ENCODE measurements around the gene PSMA8.
"Not testable (repeated sequence)": the region's sequence is repeated elsewhere in the genome, so short reads cannot be mapped to it uniquely, and the experiment has no call there.

Gene PSMA8

GRCh38 chr18:26192233-26192632 lies 58.6 kb downstream of the PSMA8 start:
- Histone ChIP-seq H3K9me3 (ENCODE audit: insufficient read depth, low read depth, low read length) (no peaks in the 10 kb centered on the region), H3K4me1 (ENCODE audit: control insufficient read depth in 1 of 2, insufficient read depth in 2 of 2, low read length in 2 of 2) (no peaks in the 10 kb centered on the region), H4K12ac (ENCODE audit: low read depth, low read length) (no peak overlapping the region), H3K23ac (ENCODE audit: low read length) (no peak overlapping the region), H3K4me3 (ENCODE audit: low read depth, low read length) (no peak overlapping the region), H4K8ac (ENCODE audit: low read depth, low read length) (no peak overlapping the region), H2BK12ac (ENCODE audit: low read length) (no peak overlapping the region), H3K4ac (ENCODE audit: low read depth, low read length) (no peak overlapping the region), H2AFZ (ENCODE audit: insufficient read depth, low read length, poor library complexity) (no peak overlapping the region), H3K9ac (ENCODE audit: low read length) (no peak overlapping the region), H3K18ac (ENCODE audit: low read length) (no peak overlapping the region), H2BK5ac (ENCODE audit: low read depth, low read length, poor library complexity) (no peak overlapping the region), H3K27me3 (ENCODE audit: insufficient read depth, low read length) (no peaks in the 10 kb centered on the region), H3K14ac (ENCODE audit: low read length) (no peak overlapping the region), H4K91ac (ENCODE audit: low read depth, low read length) (no peak overlapping the region), H3K4me2 (ENCODE audit: low read length) (no peak overlapping the region), H3K27ac (ENCODE audit: low read depth, low read length) (no peak overlapping the region), H3K36me3 (ENCODE audit: control insufficient read depth in 1 of 2, insufficient read depth in 2 of 2, low read length in 2 of 2) (no peaks in the 10 kb centered on the region), H3K79me2 (ENCODE audit: control insufficient read depth, insufficient read depth, low read length, poor library complexity) (no peaks in the 10 kb centered on the region), H2BK120ac (ENCODE audit: insufficient read depth, low read length, poor library complexity) (no peak overlapping the region), H3K79me1 (ENCODE audit: low read length) (no peaks in the 10 kb centered on the region), H2AK5ac (ENCODE audit: low read length) (no peak overlapping the region)
- no CpG with 5 or more reads among the region's 1 CpG for WGBS (ENCODE audit: extremely low coverage, insufficient coverage, insufficient read length)
- DNase-seq = no peak

- H3K4me3 ChIP-seq (ENCODE audit: low read depth, low read length) = no peak overlapping the region
- H3K18ac ChIP-seq (ENCODE audit: low read length) = no peak overlapping the region
- H3K23ac ChIP-seq (ENCODE audit: low read length) = no peak overlapping the region
- no peaks in the 10 kb centered on the region for H3K79me1 ChIP-seq (ENCODE audit: low read length)
- no peak overlapping the region for H2BK12ac ChIP-seq (ENCODE audit: low read length)
- H2AFZ ChIP-seq (ENCODE audit: insufficient read depth, low read length, poor library complexity) = no peak overlapping the region
- H3K4me2 ChIP-seq (ENCODE audit: low read length) = no peak overlapping the region
- H3K27me3 ChIP-seq (ENCODE audit: insufficient read depth, low read length) = no peaks in the 10 kb centered on the region
- WGBS (ENCODE audit: extremely low coverage, insufficient coverage, insufficient read length) = no CpG with 5 or more reads among the region's 3 CpGs
- H2BK120ac ChIP-seq (ENCODE audit: insufficient read depth, low read length, poor library complexity) = no peak overlapping the region
- H3K36me3 ChIP-seq (ENCODE audit: control insufficient read depth in 1 of 2, insufficient read depth in 2 of 2, low read length in 2 of 2) = no peaks in the 10 kb centered on the region
- H3K9ac ChIP-seq (ENCODE audit: low read length) = no peak overlapping the region
- H3K9me3 ChIP-seq (ENCODE audit: insufficient read depth, low read depth, low read length) = no peaks in the 10 kb centered on the region
- H2BK5ac ChIP-seq (ENCODE audit: low read depth, low read length, poor library complexity) = no peak overlapping the region
- H3K79me2 ChIP-seq (ENCODE audit: control insufficient read depth, insufficient read depth, low read length, poor library complexity) = no peaks in the 10 kb centered on the region
- no peak overlapping the region for H3K27ac ChIP-seq (ENCODE audit: low read depth, low read length)
- no peak overlapping the region for H4K12ac ChIP-seq (ENCODE audit: low read depth, low read length)
- H3K4me1 ChIP-seq (ENCODE audit: control insufficient read depth in 1 of 2, insufficient read depth in 2 of 2, low read length in 2 of 2) = no peaks in the 10 kb centered on the region
- no peak overlapping the region for H4K91ac ChIP-seq (ENCODE audit: low read depth, low read length)
- H4K8ac ChIP-seq (ENCODE audit: low read depth, low read length) = no peak overlapping the region
- H2AK5ac ChIP-seq (ENCODE audit: low read length) = no peak overlapping the region
- no peak overlapping the region for H3K14ac ChIP-seq (ENCODE audit: low read length)
- no peak for DNase-seq
- H3K4ac ChIP-seq (ENCODE audit: low read depth, low read length) = no peak overlapping the region
These were observed 62.9 kb downstream of the PSMA8 start for GRCh38 chr18:26196605-26197004.

DNA sequence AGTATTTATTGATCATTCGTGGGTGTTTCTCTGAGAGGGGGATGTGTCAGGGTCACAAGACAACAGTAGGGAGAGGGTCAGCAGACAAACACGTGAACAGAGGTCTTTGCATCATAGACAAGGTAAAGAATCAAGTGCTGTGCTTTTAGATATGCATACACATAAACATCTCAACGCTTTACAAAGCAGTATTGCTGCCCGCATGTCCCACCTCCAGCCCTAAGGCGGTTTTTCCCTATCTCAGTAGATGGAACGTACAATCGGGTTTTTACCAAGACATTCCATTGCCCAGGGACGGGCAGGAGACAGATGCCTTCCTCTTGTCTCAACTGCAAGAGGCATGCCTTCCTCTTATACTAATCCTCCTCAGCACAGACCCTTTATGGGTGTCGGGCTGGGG lies 68.3 kb downstream of the PSMA8 start:
- not testable (repeated sequence) for H2BK12ac ChIP-seq (ENCODE audit: low read length); H3K79me1 ChIP-seq (ENCODE audit: low read length); H2AK5ac ChIP-seq (ENCODE audit: low read length); H3K18ac ChIP-seq (ENCODE audit: low read length); H3K27me3 ChIP-seq (ENCODE audit: insufficient read depth, low read length); H2BK120ac ChIP-seq (ENCODE audit: insufficient read depth, low read length, poor library complexity); H3K4me3 ChIP-seq (ENCODE audit: low read depth, low read length); H4K12ac ChIP-seq (ENCODE audit: low read depth, low read length); H3K4me1 ChIP-seq (ENCODE audit: control insufficient read depth in 1 of 2, insufficient read depth in 2 of 2, low read length in 2 of 2); H3K79me2 ChIP-seq (ENCODE audit: control insufficient read depth, insufficient read depth, low read length, poor library complexity); H4K91ac ChIP-seq (ENCODE audit: low read depth, low read length); H3K4me2 ChIP-seq (ENCODE audit: low read length); H3K27ac ChIP-seq (ENCODE audit: low read depth, low read length); H3K23ac ChIP-seq (ENCODE audit: low read length); H3K14ac ChIP-seq (ENCODE audit: low read length); H2BK5ac ChIP-seq (ENCODE audit: low read depth, low read length, poor library complexity); H2AFZ ChIP-seq (ENCODE audit: insufficient read depth, low read length, poor library complexity); H3K9ac ChIP-seq (ENCODE audit: low read length); H3K9me3 ChIP-seq (ENCODE audit: insufficient read depth, low read depth, low read length); H4K8ac ChIP-seq (ENCODE audit: low read depth, low read length); H3K4ac ChIP-seq (ENCODE audit: low read depth, low read length); H3K36me3 ChIP-seq (ENCODE audit: control insufficient read depth in 1 of 2, insufficient read depth in 2 of 2, low read length in 2 of 2)
- DNase-seq = peak; percentile 63 to 67
- no CpG with 5 or more reads among the region's 9 CpGs for WGBS (ENCODE audit: extremely low coverage, insufficient coverage, insufficient read length)

DNA sequence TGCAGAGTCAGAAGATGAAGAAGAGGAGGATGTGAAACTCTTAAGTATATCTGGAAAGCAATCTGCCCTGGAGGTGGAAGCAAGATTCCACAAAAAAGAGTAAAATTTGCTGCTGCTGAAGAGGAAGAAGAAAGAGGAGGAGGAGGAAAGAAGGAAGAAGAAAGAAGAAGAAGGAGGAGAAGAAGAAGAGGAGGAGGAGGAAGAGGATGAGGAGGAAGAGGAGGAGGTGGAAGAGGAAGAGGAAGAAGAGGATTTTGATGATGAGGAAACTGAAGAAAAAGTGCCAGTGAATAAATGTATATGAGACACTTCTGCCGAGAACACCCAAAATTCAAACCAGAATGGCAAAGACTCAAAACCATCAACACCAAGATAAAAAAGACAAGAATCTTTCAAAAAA lies 71.6 kb downstream of the PSMA8 start:
- H2BK5ac ChIP-seq (ENCODE audit: low read depth, low read length, poor library complexity) = no peak overlapping the region
- H2AFZ ChIP-seq (ENCODE audit: insufficient read depth, low read length, poor library complexity) = no peak overlapping the region
- no peaks in the 10 kb centered on the region for H3K9me3 ChIP-seq (ENCODE audit: insufficient read depth, low read depth, low read length)
- no peak overlapping the region for H3K4ac ChIP-seq (ENCODE audit: low read depth, low read length)
- no peaks in the 10 kb centered on the region for H3K79me1 ChIP-seq (ENCODE audit: low read length)
- H3K4me3 ChIP-seq (ENCODE audit: low read depth, low read length) = no peak overlapping the region
- H2BK120ac ChIP-seq (ENCODE audit: insufficient read depth, low read length, poor library complexity) = no peak overlapping the region
- no peak overlapping the region for H3K9ac ChIP-seq (ENCODE audit: low read length)
- H3K36me3 ChIP-seq (ENCODE audit: control insufficient read depth in 1 of 2, insufficient read depth in 2 of 2, low read length in 2 of 2) = no peaks in the 10 kb centered on the region
- no peak overlapping the region for H3K18ac ChIP-seq (ENCODE audit: low read length)
- no peaks in the 10 kb centered on the region for H3K4me1 ChIP-seq (ENCODE audit: control insufficient read depth in 1 of 2, insufficient read depth in 2 of 2, low read length in 2 of 2)
- no peak overlapping the region for H2BK12ac ChIP-seq (ENCODE audit: low read length)
- no peak overlapping the region for H3K4me2 ChIP-seq (ENCODE audit: low read length)
- H4K12ac ChIP-seq (ENCODE audit: low read depth, low read length) = no peak overlapping the region
- no peak overlapping the region for H3K27ac ChIP-seq (ENCODE audit: low read depth, low read length)
- DNase-seq = no peak
- no peak overlapping the region for H4K8ac ChIP-seq (ENCODE audit: low read depth, low read length)
- H3K27me3 ChIP-seq (ENCODE audit: insufficient read depth, low read length) = no peaks in the 10 kb centered on the region
- no peak overlapping the region for H3K14ac ChIP-seq (ENCODE audit: low read length)
- no peak overlapping the region for H2AK5ac ChIP-seq (ENCODE audit: low read length)
- H3K79me2 ChIP-seq (ENCODE audit: control insufficient read depth, insufficient read depth, low read length, poor library complexity) = no peaks in the 10 kb centered on the region
- no peak overlapping the region for H4K91ac ChIP-seq (ENCODE audit: low read depth, low read length)
- no peak overlapping the region for H3K23ac ChIP-seq (ENCODE audit: low read length)
- no CpG with 5 or more reads among the region's 1 CpG for WGBS (ENCODE audit: extremely low coverage, insufficient coverage, insufficient read length)

Data from trophoblast cell (in vitro differentiated cells and primary cell).